Progenitor cell of endocrine pancreas (in vitro differentiated cells): ENCODE data around the gene ANXA11. TPM values are rescaled to one million over a fixed set of nuclear protein-coding genes. Genes with fewer than 3 reads are reported as not detected.

Experiments used
- DNase-seq: peaks from one replicate; pipeline ENCODE4 v3.0.0; 2021; ENCODE audit warnings: low spot score; ENCODE audit not compliant: unreplicated experiment
- H3K27ac Mint-ChIP-seq: 2 replicates; pipeline ENCODE4 v1.8.0; 2021; ENCODE audit warnings: mild to moderate bottlenecking, moderate library complexity, mixed read lengths
- H3K27me3 Mint-ChIP-seq: 2 replicates; pipeline ENCODE4 v1.8.0; 2021; ENCODE audit warnings: mixed read lengths
- H3K36me3 Mint-ChIP-seq: 2 replicates; pipeline ENCODE4 v1.8.0; 2022; ENCODE audit warnings: mixed read lengths; ENCODE audit not compliant: insufficient read depth
- H3K4me1 Mint-ChIP-seq: 2 replicates; pipeline ENCODE4 v1.8.0; 2021; ENCODE audit warnings: low read depth, mixed read lengths
- H3K4me3 Mint-ChIP-seq: 2 replicates; pipeline ENCODE4 v1.8.0; 2021; ENCODE audit warnings: low read depth, mild to moderate bottlenecking, moderate library complexity, mixed read lengths
- H3K9me3 Mint-ChIP-seq: 2 replicates; pipeline ENCODE4 v1.8.0; 2021; ENCODE audit warnings: low read depth, mixed read lengths
- total RNA-seq: library from RNA; stranded (reverse); gene quantifications from 2 replicates; pipeline ENCODE4 v1.2.1, GENCODE V29; 2021
- TF ChIP-seq, protein P1 (sequence below): fragments of 200-600 bp; sonication (generic); IDR thresholded peaks from one replicate; pipeline ENCODE4 v1.5.0; 2021; ENCODE audit warnings: antibody characterized with exemption, mild to moderate bottlenecking; ENCODE audit not compliant: unreplicated experiment

The ANXA11 gene
- total RNA-seq, 1 donor from 2014 or later, result 120 TPM

DNA sequence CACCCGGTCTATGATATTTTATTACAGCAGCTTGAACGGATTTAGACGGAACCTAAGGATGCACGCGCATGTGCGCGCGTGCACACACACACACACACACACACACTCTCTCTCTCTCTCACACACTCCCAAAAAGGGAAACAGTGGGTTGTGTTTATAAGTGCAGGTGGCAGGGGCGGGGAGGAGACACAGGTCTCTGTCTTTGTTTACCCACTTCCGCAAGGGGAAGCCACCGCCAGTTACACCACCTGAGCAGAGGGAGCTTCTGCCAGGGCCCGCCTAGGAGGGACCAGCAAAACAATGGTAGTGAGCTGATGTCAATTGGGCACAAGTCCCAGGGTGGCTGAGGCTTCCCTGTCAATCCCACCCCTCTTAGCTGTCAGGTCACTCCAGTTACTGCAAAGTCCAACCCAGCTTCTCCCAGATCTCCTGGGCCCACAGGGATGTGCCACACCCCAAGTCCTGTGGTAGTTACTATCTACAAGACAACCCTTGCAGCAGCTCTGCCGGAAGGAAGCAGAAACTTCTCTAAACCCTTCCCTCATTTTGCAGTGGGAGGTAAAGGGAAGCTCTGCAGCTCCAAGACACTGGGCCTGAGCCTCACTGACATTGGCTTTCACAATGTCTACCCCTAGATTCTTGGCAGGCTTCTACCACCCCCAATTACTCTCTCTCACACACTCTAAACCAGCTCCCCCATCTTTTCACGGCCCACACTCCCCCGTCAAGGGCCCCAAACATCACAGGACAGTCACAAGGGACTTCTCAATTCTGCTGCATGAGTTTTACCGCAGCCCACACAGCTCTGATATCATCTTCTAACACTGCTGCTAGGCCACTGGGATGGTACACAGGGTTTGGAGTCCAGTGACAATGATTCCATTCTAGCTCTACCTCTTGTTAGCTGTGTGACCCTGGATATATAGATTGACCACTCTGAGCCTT is 17.6 kb downstream of the ANXA11 start:
- TF ChIP-seq, protein P1, sequence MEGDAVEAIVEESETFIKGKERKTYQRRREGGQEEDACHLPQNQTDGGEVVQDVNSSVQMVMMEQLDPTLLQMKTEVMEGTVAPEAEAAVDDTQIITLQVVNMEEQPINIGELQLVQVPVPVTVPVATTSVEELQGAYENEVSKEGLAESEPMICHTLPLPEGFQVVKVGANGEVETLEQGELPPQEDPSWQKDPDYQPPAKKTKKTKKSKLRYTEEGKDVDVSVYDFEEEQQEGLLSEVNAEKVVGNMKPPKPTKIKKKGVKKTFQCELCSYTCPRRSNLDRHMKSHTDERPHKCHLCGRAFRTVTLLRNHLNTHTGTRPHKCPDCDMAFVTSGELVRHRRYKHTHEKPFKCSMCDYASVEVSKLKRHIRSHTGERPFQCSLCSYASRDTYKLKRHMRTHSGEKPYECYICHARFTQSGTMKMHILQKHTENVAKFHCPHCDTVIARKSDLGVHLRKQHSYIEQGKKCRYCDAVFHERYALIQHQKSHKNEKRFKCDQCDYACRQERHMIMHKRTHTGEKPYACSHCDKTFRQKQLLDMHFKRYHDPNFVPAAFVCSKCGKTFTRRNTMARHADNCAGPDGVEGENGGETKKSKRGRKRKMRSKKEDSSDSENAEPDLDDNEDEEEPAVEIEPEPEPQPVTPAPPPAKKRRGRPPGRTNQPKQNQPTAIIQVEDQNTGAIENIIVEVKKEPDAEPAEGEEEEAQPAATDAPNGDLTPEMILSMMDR, result no peak
- DNase-seq, result no peak
- H3K27ac Mint-ChIP-seq, result peak overlapping the region; percentile 80
- H3K36me3 Mint-ChIP-seq, result peaks cover 9% of the 10 kb centered on the region
- H3K4me3 Mint-ChIP-seq, result no peak overlapping the region
- H3K9me3 Mint-ChIP-seq, result peaks cover 5% of the 10 kb centered on the region
- no peaks in the 10 kb centered on the region for H3K27me3 Mint-ChIP-seq
- H3K4me1 Mint-ChIP-seq, result peaks cover 6% of the 10 kb centered on the region

DNA sequence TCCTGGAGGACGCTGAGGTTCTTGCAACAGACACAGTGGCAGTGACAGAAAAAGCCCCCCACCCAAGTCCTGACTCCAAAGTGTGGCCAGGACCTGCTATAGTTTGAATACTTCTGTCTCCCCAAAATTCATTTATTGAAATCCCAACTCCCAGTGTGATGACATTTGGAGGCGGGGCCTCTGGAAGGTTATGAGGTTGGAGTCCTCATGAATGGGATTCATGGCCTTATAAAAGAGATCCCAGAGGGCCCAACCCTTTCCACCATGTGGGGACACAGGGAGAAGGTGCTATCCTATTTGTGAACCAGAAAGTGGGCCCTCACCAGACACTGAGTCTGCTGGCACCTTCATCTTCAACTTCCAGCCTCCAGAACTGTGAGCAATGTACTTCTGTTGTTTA is 18.3 kb downstream of the ANXA11 start:
- Mint-ChIP-seq H3K9me3 (peaks cover under 1% of the 10 kb centered on the region), H3K4me1 (peaks cover 6% of the 10 kb centered on the region), H3K36me3 (peaks cover 5% of the 10 kb centered on the region), H3K27ac (peak overlapping the region; percentile 80), H3K4me3 (no peak overlapping the region), H3K27me3 (no peaks in the 10 kb centered on the region)
- no peak for DNase-seq
- TF ChIP-seq, protein P1, result no peak

DNA sequence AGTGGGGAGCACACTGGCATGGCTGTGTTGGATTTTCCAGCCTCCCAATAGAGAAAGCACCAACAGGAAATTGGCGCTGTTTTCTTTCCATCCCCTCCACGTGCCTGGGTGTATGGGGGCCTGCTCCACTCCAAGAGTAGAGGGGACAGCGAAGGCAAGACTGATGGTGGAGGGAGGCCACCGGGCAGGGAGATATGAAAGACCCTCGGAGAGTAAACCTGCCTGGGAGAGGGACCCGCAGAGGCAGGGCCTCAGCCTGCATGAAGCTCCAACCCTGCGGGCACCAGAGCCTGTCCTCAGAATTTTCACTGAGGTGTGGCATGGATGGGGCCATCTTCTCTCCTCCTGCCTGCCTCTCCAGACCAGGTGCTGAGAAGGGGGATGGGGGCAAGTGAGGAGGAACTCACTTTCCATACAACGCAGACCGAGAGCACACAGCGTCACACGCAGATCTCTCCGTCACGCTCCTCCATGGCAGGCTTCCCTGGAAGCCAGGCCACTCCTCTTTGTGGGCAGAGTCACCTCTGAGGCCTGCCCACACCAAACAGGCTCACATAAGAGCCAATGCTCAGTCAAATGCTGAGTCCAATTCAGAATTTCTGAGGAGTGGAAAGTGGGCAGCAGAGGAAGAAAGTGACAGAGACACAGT is 18.8 kb downstream of the ANXA11 start:
- H3K9me3 Mint-ChIP-seq, result no peaks in the 10 kb centered on the region
- peaks cover 5% of the 10 kb centered on the region for H3K36me3 Mint-ChIP-seq
- H3K4me1 Mint-ChIP-seq, result peaks cover 6% of the 10 kb centered on the region
- TF ChIP-seq, protein P1, result no peak
- H3K27ac Mint-ChIP-seq, result no peak overlapping the region
- DNase-seq, result no peak
- no peaks in the 10 kb centered on the region for H3K27me3 Mint-ChIP-seq
- H3K4me3 Mint-ChIP-seq, result no peak overlapping the region

DNA sequence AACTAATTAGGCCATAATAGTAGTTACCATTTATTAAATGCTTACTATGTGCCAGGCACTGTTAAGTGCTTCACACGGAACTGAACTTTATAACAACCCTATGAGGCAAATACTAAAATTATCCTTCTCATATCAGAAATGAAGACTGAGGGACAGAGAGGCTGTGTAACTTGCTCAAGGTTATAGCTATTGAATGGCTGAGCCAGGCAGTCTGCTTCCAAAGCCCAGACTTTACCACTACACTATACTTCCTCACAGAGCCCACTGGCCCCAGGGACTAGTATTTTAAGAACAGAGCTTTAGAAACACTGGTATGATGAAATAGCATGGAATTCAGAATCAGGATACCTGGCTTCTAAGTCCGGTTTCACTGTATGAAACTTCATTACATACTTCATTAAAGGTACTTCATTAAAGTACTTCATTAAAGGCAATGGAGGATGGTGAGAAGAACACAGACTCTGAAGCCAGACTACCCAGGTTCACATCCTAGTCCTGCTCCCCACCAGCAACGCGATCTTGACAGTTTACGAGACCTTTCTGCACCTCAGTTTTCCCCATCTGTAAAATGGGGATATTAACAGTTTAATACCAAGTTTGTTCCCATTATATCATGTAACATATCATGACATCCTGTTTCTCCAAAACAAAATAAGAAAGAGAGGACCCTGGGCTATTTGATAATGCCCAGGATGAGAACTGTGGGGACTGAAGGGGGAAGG is 19.6 kb downstream of the ANXA11 start:
- no peak for DNase-seq
- H3K9me3 Mint-ChIP-seq, result no peaks in the 10 kb centered on the region
- no peaks in the 10 kb centered on the region for H3K27me3 Mint-ChIP-seq
- H3K27ac Mint-ChIP-seq, result no peak overlapping the region
- H3K4me1 Mint-ChIP-seq, result peaks cover 6% of the 10 kb centered on the region
- TF ChIP-seq, protein P1, result no peak
- H3K4me3 Mint-ChIP-seq, result no peak overlapping the region
- H3K36me3 Mint-ChIP-seq, result peaks cover 3% of the 10 kb centered on the region

- no peaks in the 10 kb centered on the region for H3K27me3 Mint-ChIP-seq
- H3K4me3 Mint-ChIP-seq, result no peak overlapping the region
- peak overlapping the region; percentile 55 for H3K27ac Mint-ChIP-seq
- TF ChIP-seq, protein P1, result no peak
- DNase-seq, result no peak
- H3K9me3 Mint-ChIP-seq, result no peaks in the 10 kb centered on the region
- H3K36me3 Mint-ChIP-seq, result peaks cover 1% of the 10 kb centered on the region
- peaks cover 4% of the 10 kb centered on the region for H3K4me1 Mint-ChIP-seq
Observed at GRCh38 chr10:80184291-80184690, 21.0 kb downstream of the ANXA11 start.
